Measurements from ENCODE around the gene HPCA.

Gene HPCA

GRCh38 chr1:32890516-32891240, 4.4 kb downstream of the HPCA start:
- no peak for DNase-seq

GRCh38 chr1:32891241-32891570, 4.9 kb downstream of the HPCA start:
- no peak for DNase-seq

- no peak for DNase-seq
Measured at GRCh38 chr1:32891630-32892029, 5.3 kb downstream of the HPCA start.

GRCh38 chr1:32892368-32893197, 6.3 kb downstream of the HPCA start:
- no peak for DNase-seq

GRCh38 chr1:32893198-32894018, 7.1 kb downstream of the HPCA start:
- no peak for DNase-seq

GRCh38 chr1:32894019-32894600, 7.8 kb downstream of the HPCA start:
- DNase-seq = no peak

GRCh38 chr1:32894681-32895080, 8.4 kb downstream of the HPCA start:
- no peak for DNase-seq

- no peak for DNase-seq
Measured at GRCh38 chr1:32895325-32896215, 9.3 kb downstream of the HPCA start.

GRCh38 chr1:32896451-32896850, 10.2 kb downstream of the HPCA start:
- DNase-seq = no peak

- no peak for DNase-seq
Measured at GRCh38 chr1:32897082-32898049, 11.1 kb downstream of the HPCA start.

GRCh38 chr1:32898056-32898455, 11.8 kb downstream of the HPCA start:
- DNase-seq = no peak

- no peak for DNase-seq
Measured at GRCh38 chr1:32898958-32899357, 12.7 kb downstream of the HPCA start.

GRCh38 chr1:32899586-32900296, 13.4 kb downstream of the HPCA start:
- DNase-seq = no peak

GRCh38 chr1:32900371-32900955, 14.2 kb downstream of the HPCA start:
- no peak for DNase-seq

- no peak for DNase-seq
Measured at GRCh38 chr1:32900956-32901822, 14.9 kb downstream of the HPCA start, which contains the start of gene TMEM54. Gene TMEM54 (minus strand): TSS chr1:32901389. CDS start chr1:32901238, 151 bp downstream.

- DNase-seq = no peak
Measured at GRCh38 chr1:32901823-32902534, 15.7 kb downstream of the HPCA start.

- no peak for DNase-seq
Measured at GRCh38 chr1:32902535-32902920, 16.2 kb downstream of the HPCA start.

Measured in activated naive CD4-positive, alpha-beta T cell (primary cell).